ENCODE results near the gene MYO10. TPM values are rescaled to one million over a fixed set of nuclear protein-coding genes. Genes with fewer than 3 reads are reported as not detected.

The MYO10 gene
- total RNA-seq, 3 donors from 2014 or later (not counting 1 experiment from before 2014, with no cell fraction given) = 0.83 to 1.2 TPM; not detected in 1

GRCh38 chr5:16946725-16947124 lies 10.6 kb upstream of the MYO10 start:
- Histone ChIP-seq H3K27ac (ENCODE audit: low read length) (no peak overlapping the region), H3K4me3 (ENCODE audit: low read length) (no peak overlapping the region), H3K36me3 (ENCODE audit: control insufficient read depth, insufficient read depth, low read length) (no peaks in the 10 kb centered on the region), H3K4me1 (ENCODE audit: control insufficient read depth, insufficient read depth, low read length) (no peaks in the 10 kb centered on the region), H3K9me3 (ENCODE audit: control insufficient read depth, insufficient read depth, low read length) (peaks cover 12% of the 10 kb centered on the region), H3K27me3 (ENCODE audit: control insufficient read depth, insufficient read depth, low read length) (no peaks in the 10 kb centered on the region)
- Mint-ChIP-seq H3K4me3 (no peak overlapping the region), H3K27me3 (ENCODE audit: low read depth in 2 of 2) (no peaks in the 10 kb centered on the region), H3K9me3 (peaks cover 15% of the 10 kb centered on the region in 2 donors), H3K4me1 (no peaks in the 10 kb centered on the region), H3K36me3 (no peaks in the 10 kb centered on the region), H3K27ac (no peak overlapping the region)
- WGBS (ENCODE audit: insufficient coverage) = 76% methylated on average over 1 of the region's 1 CpG
- DNase-seq (no peak), ATAC-seq (no peak)
- TF ChIP-seq, protein P1, sequence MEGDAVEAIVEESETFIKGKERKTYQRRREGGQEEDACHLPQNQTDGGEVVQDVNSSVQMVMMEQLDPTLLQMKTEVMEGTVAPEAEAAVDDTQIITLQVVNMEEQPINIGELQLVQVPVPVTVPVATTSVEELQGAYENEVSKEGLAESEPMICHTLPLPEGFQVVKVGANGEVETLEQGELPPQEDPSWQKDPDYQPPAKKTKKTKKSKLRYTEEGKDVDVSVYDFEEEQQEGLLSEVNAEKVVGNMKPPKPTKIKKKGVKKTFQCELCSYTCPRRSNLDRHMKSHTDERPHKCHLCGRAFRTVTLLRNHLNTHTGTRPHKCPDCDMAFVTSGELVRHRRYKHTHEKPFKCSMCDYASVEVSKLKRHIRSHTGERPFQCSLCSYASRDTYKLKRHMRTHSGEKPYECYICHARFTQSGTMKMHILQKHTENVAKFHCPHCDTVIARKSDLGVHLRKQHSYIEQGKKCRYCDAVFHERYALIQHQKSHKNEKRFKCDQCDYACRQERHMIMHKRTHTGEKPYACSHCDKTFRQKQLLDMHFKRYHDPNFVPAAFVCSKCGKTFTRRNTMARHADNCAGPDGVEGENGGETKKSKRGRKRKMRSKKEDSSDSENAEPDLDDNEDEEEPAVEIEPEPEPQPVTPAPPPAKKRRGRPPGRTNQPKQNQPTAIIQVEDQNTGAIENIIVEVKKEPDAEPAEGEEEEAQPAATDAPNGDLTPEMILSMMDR (IDR thresholded peaks at IDR 0.05) = no peak
- intact Hi-C loops (cut with micrococcal nuclease) = no loop called here

DNA sequence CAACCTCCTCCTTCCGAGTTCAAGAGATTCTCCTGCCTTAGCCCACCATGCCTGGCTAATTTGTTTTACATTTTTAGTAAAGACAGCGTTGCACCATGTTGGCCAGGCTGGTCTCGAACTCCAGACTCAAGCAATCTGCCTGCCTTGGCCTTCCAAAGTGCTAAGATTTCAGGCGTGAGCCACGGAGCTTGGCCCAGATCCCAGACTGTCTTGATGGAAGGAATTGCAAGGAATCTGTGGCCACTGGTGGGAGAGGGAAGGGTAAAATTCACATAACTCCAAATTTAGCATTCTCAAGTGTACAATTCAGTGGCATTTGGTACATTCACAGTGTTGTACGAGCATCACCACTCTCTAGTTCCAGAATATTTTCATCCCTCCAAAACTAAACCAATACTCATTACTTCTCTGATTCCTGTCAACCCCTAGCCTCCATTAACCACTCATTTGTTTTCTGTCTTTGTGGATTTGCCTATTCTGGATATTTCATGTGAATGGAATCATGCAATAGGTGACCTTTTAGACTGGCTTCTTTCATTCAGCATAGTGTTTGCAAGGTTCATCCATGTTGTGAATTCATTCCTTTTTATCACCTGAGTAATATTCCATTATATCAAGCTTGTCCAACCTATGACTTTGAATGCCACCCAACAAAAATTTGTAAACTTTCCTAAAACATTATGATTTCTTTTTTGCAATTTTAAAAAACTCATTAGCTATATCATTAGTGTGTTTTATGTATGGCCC lies 8.9 kb upstream of the MYO10 start:
- Histone ChIP-seq H3K27me3 (ENCODE audit: control insufficient read depth, insufficient read depth, low read length) (no peaks in the 10 kb centered on the region), H3K4me1 (ENCODE audit: control insufficient read depth, insufficient read depth, low read length) (no peaks in the 10 kb centered on the region)

GRCh38 chr5:16943846-16944678 lies 8.0 kb upstream of the MYO10 start:
- peaks cover 12% of the 10 kb centered on the region for H3K9me3 ChIP-seq (ENCODE audit: control insufficient read depth, insufficient read depth, low read length)
- TF ChIP-seq, protein P1 (IDR thresholded peaks at IDR 0.05) = no peak
- no peak overlapping the region for H3K4me3 ChIP-seq (ENCODE audit: low read length)
- H3K4me1 ChIP-seq (ENCODE audit: control insufficient read depth, insufficient read depth, low read length) = no peaks in the 10 kb centered on the region
- intact Hi-C loops (cut with micrococcal nuclease) = no loop called here
- no peak overlapping the region for H3K4me3 Mint-ChIP-seq
- no peaks in the 10 kb centered on the region for H3K36me3 ChIP-seq (ENCODE audit: control insufficient read depth, insufficient read depth, low read length)
- H3K27ac Mint-ChIP-seq = no peak overlapping the region
- 89% methylated on average over 15 of the region's 15 CpGs for whole genome bisulfite sequencing (ENCODE audit: insufficient coverage)
- no peak overlapping the region for H3K27ac ChIP-seq (ENCODE audit: low read length)
- ATAC-seq (no peak), DNase-seq (no peak)
- no peaks in the 10 kb centered on the region for H3K27me3 ChIP-seq (ENCODE audit: control insufficient read depth, insufficient read depth, low read length)
- H3K4me1 Mint-ChIP-seq = no peaks in the 10 kb centered on the region
- no peaks in the 10 kb centered on the region for H3K27me3 Mint-ChIP-seq (ENCODE audit: low read depth in 2 of 2)
- no peaks in the 10 kb centered on the region for H3K36me3 Mint-ChIP-seq
- H3K9me3 Mint-ChIP-seq = peaks cover 13 to 15% of the 10 kb centered on the region in 2 donors

More for the DNA sequence above, 8.9 kb upstream of the MYO10 start:
- Histone ChIP-seq H3K36me3 (ENCODE audit: control insufficient read depth, insufficient read depth, low read length) (no peaks in the 10 kb centered on the region), H3K9me3 (ENCODE audit: control insufficient read depth, insufficient read depth, low read length) (peaks cover 12% of the 10 kb centered on the region), H3K4me3 (ENCODE audit: low read length) (no peak overlapping the region), H3K27ac (ENCODE audit: low read length) (no peak overlapping the region)
- no peaks in the 10 kb centered on the region for H3K4me1 Mint-ChIP-seq
- H3K27ac Mint-ChIP-seq = no peak overlapping the region
- ATAC-seq (no peak), DNase-seq (no peak)
- intact Hi-C loops (cut with micrococcal nuclease) = no loop called here
- TF ChIP-seq, protein P1 (IDR thresholded peaks at IDR 0.05) = no peak
- H3K27me3 Mint-ChIP-seq (ENCODE audit: low read depth in 2 of 2) = no peaks in the 10 kb centered on the region
- no peak overlapping the region for H3K4me3 Mint-ChIP-seq
- H3K36me3 Mint-ChIP-seq = no peaks in the 10 kb centered on the region
- 83% methylated on average over 6 of the region's 6 CpGs for WGBS (ENCODE audit: insufficient coverage)
- H3K9me3 Mint-ChIP-seq = peaks cover 15% of the 10 kb centered on the region in 2 donors

All from natural killer cell (primary cell).